ENCODE results near the gene NDST1. TPM values are rescaled to one million over a fixed set of nuclear protein-coding genes. Genes with fewer than 3 reads are reported as not detected.

NDST1 gene
- total RNA-seq, 4 donors from 2014 or later: 58.3 to 146 (median 72.1) TPM

GRCh38 chr5:150530423-150530822, 22.5 kb downstream of the NDST1 start:
- Histone ChIP-seq H3K27ac (peak overlapping the region in 2 of 4 donors; percentile 29 to 32), H3K36me3 (peaks cover 0 to 56% of the 10 kb centered on the region in 2 donors), H3K4me3 (no peak overlapping the region), H3K9me3 (no peaks in the 10 kb centered on the region), H3K27me3 (no peaks in the 10 kb centered on the region), H3K4me1 (peaks cover 0 to 57% (median 13%) of the 10 kb centered on the region in 3 donors)
- ATAC-seq: no peak
- no peak for TF ChIP-seq EP300 (IDR thresholded peaks at IDR 0.05)
- no peak for TF ChIP-seq POLR2A (IDR thresholded peaks at IDR 0.05)
- TF ChIP-seq, protein P1, sequence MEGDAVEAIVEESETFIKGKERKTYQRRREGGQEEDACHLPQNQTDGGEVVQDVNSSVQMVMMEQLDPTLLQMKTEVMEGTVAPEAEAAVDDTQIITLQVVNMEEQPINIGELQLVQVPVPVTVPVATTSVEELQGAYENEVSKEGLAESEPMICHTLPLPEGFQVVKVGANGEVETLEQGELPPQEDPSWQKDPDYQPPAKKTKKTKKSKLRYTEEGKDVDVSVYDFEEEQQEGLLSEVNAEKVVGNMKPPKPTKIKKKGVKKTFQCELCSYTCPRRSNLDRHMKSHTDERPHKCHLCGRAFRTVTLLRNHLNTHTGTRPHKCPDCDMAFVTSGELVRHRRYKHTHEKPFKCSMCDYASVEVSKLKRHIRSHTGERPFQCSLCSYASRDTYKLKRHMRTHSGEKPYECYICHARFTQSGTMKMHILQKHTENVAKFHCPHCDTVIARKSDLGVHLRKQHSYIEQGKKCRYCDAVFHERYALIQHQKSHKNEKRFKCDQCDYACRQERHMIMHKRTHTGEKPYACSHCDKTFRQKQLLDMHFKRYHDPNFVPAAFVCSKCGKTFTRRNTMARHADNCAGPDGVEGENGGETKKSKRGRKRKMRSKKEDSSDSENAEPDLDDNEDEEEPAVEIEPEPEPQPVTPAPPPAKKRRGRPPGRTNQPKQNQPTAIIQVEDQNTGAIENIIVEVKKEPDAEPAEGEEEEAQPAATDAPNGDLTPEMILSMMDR (IDR thresholded peaks at IDR 0.05): no peak
- no peak for TF ChIP-seq POLR2AphosphoS5 (IDR thresholded peaks at IDR 0.05)
- 54 to 80% methylated on average over 2 of the region's 3 CpGs for WGBS, 2 donors (ENCODE audit: low coverage in 1 of 2)

GRCh38 chr5:150530951-150531588, 23.1 kb downstream of the NDST1 start:
- WGBS, 2 donors (ENCODE audit: low coverage in 1 of 2): 90 to 96% methylated on average over 2 to 6 of the region's 9 CpGs
- H3K36me3 ChIP-seq: peaks cover 0 to 62% of the 10 kb centered on the region in 2 donors
- ATAC-seq: no peak
- TF ChIP-seq, protein P1 (IDR thresholded peaks at IDR 0.05): no peak
- TF ChIP-seq POLR2A (IDR thresholded peaks at IDR 0.05) (no peak), POLR2AphosphoS5 (IDR thresholded peaks at IDR 0.05) (no peak), EP300 (IDR thresholded peaks at IDR 0.05) (no peak)
- no peak overlapping the region for H3K27ac ChIP-seq
- H3K27me3 ChIP-seq: no peaks in the 10 kb centered on the region
- H3K9me3 ChIP-seq: no peaks in the 10 kb centered on the region
- H3K4me3 ChIP-seq: no peak overlapping the region
- H3K4me1 ChIP-seq: peaks cover 0 to 50% (median 13%) of the 10 kb centered on the region in 3 donors

DNA sequence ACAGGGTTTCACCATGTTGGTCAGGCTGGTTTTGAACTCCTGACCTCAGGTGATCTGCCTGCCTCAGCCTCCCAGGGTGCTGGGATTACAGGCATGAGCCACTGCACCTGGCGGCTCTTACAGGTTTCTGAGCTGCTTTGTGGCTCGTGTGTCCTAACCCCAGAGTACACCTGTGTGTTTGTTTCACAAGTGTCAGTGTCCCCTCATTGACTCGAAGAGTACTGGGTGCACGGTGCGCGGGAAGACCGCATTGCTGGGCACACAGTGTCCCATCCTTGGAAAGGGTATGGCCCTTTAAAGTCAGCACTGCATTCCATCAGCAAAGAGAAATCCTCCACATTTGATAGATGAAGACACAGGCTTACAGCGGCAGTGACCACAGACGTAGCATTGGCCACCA, 23.8 kb downstream of the NDST1 start:
- peaks cover 0 to 68% of the 10 kb centered on the region in 2 donors for H3K36me3 ChIP-seq
- ATAC-seq: no peak
- peaks cover 0 to 44% (median 7%) of the 10 kb centered on the region in 3 donors for H3K4me1 ChIP-seq
- H3K9me3 ChIP-seq: no peaks in the 10 kb centered on the region
- no peak overlapping the region for H3K4me3 ChIP-seq
- no peaks in the 10 kb centered on the region for H3K27me3 ChIP-seq
- H3K27ac ChIP-seq: no peak overlapping the region
- WGBS, 2 donors (ENCODE audit: low coverage in 1 of 2): 82 to 87% methylated on average over 5 of the region's 9 CpGs
- TF ChIP-seq POLR2AphosphoS5 (IDR thresholded peaks at IDR 0.05): no peak
- TF ChIP-seq, protein P1 (IDR thresholded peaks at IDR 0.05): no peak
- TF ChIP-seq POLR2A (IDR thresholded peaks at IDR 0.05): no peak

- TF ChIP-seq EP300 (IDR thresholded peaks at IDR 0.05) (no peak), POLR2A (IDR thresholded peaks at IDR 0.05) (no peak), POLR2AphosphoS5 (IDR thresholded peaks at IDR 0.05) (no peak)
- TF ChIP-seq, protein P1 (IDR thresholded peaks at IDR 0.05): no peak
- ATAC-seq: no peak
- Histone ChIP-seq H3K4me1 (peaks cover 0 to 41% (median 5%) of the 10 kb centered on the region in 3 donors), H3K4me3 (no peak overlapping the region), H3K27ac (no peak overlapping the region), H3K36me3 (peaks cover 0 to 73% of the 10 kb centered on the region in 2 donors), H3K9me3 (no peaks in the 10 kb centered on the region), H3K27me3 (no peaks in the 10 kb centered on the region)
- 96 to 98% methylated on average over 4 to 5 of the region's 7 CpGs for WGBS, 2 donors (ENCODE audit: low coverage in 1 of 2)
Measured at GRCh38 chr5:150532151-150532550, 24.2 kb downstream of the NDST1 start.

DNA sequence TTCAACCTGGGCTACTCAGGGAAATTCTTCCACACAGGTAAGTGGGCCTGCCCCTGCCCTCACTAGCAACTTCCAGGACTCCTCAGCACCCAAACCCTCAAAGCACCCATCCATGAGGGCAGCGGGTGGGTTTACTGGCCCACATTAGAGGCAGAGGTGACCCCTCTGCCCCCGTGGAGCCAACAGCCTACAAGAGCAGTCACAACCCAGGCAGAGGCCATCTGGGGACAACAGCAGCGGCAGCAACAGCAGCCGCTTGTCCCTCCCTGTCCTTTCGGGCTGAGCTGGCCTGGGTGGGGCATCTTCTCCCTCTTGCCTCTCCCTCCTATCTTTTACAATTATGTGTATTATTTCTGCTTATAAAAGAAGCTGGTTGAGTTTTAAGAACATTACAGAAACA, 25.1 kb downstream of the NDST1 start:
- TF ChIP-seq EP300 (IDR thresholded peaks at IDR 0.05): no peak
- no peak for TF ChIP-seq POLR2AphosphoS5 (IDR thresholded peaks at IDR 0.05)
- Histone ChIP-seq H3K4me3 (no peak overlapping the region), H3K27ac (peak overlapping the region in 1 of 4 donors; percentile 45), H3K36me3 (peaks cover 0 to 73% of the 10 kb centered on the region in 2 donors), H3K4me1 (peaks cover 0 to 38% (median 5%) of the 10 kb centered on the region in 3 donors), H3K27me3 (no peaks in the 10 kb centered on the region), H3K9me3 (no peaks in the 10 kb centered on the region)
- ATAC-seq: no peak
- WGBS, 2 donors (ENCODE audit: low coverage in 1 of 2): 83% methylated on average over 2 of the region's 5 CpGs; no CpG with 5 or more reads in 1 of the 2 donors
